HCEC 1CT (cell line): ENCODE data around the gene NCBP3.
A peak's percentile ranks its signal among the peaks of the same experiment; 100 is the strongest.

Source experiments
- DNase-seq: peaks from one replicate; pipeline ENCODE4 v3.0.0-alpha.2; 2017

Gene NCBP3, protein sequence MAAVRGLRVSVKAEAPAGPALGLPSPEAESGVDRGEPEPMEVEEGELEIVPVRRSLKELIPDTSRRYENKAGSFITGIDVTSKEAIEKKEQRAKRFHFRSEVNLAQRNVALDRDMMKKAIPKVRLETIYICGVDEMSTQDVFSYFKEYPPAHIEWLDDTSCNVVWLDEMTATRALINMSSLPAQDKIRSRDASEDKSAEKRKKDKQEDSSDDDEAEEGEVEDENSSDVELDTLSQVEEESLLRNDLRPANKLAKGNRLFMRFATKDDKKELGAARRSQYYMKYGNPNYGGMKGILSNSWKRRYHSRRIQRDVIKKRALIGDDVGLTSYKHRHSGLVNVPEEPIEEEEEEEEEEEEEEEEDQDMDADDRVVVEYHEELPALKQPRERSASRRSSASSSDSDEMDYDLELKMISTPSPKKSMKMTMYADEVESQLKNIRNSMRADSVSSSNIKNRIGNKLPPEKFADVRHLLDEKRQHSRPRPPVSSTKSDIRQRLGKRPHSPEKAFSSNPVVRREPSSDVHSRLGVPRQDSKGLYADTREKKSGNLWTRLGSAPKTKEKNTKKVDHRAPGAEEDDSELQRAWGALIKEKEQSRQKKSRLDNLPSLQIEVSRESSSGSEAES

DNA sequence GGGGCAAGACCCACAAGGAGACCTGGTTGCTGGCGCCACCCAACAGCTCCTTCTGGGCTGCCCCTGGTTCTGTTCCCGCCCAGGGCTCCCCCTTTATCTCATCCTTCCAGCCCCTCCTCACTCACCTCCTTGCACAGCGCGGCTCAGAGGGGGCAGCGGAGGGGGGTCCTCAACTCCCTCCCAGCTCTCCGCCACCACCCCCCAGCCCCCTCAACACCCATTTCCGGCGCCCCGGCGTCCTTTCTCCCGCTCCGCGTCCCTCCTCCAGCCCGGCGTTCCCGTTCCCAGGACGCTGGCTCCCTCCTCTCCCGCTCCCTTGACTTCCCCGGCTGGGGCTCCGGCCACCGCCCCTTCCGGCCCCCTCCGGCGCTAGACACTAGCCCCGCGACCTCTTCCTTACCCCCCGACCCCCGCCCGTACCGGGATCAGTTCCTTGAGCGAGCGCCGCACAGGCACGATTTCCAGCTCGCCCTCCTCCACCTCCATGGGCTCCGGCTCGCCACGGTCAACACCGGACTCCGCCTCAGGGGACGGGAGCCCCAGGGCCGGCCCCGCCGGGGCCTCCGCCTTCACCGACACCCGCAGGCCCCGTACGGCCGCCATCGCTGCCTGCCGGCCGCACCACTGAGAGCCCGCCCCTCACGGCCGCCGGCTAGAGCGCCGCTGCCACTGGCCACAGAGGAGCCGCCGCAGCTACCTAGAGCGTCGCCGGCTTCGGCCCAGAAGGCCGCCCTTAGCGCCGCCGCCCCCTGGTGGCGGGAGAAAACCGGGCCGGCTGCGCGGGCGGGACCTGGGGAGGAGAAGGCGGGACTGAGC is at the start of gene NCBP3:
Gene NCBP3, minus strand, starts transcription at position 626 of the 816 bp plus-strand sequence. Its CDS starts 23 bp downstream, at position 603.
- peak; percentile 91 for DNase-seq

DNA sequence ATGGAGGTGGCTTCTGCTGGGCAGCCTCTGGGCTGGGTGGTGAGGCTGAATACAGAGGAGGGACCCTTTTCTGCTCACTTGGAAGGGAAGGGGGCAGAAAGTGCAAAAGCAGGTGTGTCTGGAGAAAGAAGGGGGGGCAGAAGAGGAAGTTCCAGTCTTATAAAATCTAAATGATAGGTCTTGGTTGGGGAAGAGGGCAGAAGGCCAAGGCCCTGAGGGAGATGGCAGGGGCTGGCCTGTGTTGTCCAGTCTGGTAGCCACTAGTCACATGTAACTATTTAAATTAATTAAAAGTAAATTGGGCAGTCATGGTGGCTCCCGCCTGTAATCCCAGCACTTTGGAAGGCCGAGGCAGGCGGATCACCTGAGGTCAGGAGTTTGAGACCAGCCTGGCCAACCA is 49.3 kb upstream of the NCBP3 start:
- no peak for DNase-seq

DNA sequence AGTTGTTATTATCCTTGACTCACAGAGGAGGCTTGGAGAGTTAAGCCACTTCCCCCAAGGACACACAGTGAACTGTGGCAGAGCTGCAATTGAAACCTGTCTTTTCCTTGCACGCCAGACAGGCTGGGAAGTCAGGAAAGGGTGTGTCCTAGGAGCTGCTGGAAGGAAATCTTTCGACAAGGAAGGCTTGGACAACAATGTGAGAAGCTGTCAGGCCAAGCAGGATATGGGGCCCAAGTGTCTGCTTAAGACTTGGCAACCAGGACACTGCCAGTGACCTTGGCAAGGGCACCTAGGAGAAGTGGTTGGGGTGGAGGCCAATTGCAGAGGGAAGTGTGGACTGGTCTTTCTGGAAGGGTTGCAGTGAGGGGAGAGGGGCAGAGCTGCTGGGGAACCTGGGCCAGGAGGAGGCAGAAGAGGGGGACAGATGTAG is 48.9 kb upstream of the NCBP3 start:
- peak; percentile 12 for DNase-seq

DNA sequence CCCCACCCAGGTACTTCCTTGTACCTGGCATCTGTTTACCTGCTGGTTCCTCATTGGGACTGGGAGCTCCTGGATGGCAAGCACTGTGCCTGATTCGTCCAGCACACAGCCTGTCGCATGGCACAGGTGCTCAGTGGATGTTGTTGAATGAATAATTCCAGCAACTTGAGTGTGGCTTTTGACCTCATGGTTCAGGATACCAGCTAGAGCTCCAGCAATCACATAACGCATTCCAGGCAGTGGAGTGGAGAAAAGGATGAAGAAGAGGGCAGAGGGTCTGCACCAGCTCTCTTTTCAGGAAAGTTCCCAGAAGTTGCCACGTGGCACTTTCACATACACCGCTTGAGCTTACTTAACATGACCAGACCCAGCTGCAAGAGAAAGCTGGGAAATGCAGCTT is 48.1 kb upstream of the NCBP3 start:
- DNase-seq = no peak

DNA sequence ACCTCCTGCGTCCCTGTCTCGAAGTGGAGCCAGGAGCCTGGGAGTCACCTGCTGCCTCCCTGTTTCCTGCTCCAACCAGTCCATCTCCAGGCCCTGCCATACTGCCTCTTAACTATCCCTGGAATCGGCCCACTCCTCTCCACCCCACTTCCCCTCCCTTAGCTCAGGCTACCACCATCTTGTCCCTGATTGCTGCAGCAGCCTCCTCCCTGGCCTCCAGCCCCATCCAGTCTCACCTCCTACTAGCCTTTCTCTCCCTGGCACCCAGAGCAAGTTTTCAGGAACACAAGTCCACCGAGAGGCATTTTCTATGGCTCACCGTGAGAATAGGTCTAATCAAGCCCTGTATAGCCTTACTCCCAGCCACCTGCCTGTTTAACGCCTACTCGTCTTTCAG is 47.7 kb upstream of the NCBP3 start:
- DNase-seq = no peak

DNA sequence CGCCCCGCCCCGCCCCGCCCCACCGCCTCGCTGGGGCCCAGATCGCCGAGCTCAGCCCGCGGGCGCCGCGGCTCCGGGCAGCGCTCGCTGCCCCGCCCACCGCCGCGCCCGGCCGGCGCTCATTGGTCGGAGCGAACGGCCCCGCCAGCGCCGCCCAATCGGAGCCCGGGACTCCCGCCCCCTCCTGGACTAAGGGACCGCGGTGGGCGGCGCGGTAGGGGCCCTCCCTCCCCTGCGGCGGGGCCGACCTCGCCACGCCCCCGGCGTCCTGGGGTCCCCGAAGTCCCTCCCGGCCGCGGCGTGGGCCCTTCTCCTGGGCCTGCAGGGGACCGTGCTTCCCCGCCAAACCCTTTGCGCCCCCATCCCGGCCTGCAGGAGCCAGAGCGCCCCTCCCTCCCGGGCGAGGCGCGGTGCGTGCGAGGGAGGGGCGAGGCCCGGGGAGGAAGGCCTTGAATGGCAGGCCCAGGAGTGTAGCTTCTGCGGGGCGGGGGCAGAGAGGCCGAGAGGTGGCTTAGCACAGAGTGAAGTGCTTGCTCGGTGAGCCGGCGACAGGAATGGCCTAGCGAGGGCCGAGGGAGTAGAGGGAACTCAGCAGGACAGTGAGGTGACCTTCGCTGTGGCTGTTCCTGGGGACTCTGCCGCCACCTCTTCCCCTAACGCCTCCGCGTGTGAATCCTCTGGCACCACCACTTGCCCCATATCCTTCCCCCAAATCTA is 47.1 kb upstream of the NCBP3 start, which contains the start of gene CAMKK1:
Gene CAMKK1, minus strand, starts transcription at position 51 of the 717 bp plus-strand sequence. CDS start 7,366 bp downstream, outside the sequence.
- peak; percentile 79 for DNase-seq

DNA sequence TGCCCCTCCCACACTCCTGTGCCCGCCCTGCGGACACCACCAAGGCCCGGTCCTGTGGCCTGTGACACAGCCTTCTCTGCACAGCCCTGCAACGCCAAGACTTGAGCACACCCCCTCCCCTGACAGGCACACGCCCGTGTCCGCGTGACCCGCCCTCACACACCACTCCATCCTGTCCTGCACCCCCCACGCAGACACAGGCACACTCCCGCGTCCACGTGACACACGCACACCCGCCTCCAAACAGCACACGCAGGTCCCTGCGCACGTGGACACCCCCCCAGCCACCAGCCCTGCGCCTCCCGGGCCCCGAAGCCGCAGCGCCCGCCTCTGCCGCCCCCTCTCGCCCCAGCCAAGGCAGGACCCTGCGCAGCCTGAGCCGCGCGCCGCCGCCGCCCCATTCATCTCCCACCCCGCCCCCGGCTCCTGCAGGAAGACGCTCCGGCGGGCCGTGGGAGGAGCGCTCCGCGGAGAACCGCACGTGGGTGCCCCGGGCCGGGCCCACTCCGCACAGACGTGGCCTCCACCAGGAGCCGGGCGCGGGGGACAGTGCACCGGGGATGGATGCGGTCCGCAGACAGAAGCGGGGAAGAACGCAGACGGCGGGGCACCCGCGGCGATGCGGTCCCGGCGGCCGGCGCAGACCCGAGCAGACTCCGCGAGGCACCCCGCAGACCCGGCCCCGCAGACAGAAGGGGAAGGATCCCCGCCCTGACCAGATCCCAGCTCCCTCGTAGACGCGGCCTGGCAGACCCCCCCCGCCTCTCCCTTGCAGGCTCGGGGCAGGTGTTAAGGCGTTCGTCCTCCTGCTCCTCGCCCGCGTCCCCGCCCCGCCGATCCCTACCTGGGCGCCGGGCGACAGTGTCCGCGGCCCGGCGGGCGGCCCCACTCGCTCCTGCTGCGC is 46.3 kb upstream of the NCBP3 start:
- peak; percentile 32 for DNase-seq

DNA sequence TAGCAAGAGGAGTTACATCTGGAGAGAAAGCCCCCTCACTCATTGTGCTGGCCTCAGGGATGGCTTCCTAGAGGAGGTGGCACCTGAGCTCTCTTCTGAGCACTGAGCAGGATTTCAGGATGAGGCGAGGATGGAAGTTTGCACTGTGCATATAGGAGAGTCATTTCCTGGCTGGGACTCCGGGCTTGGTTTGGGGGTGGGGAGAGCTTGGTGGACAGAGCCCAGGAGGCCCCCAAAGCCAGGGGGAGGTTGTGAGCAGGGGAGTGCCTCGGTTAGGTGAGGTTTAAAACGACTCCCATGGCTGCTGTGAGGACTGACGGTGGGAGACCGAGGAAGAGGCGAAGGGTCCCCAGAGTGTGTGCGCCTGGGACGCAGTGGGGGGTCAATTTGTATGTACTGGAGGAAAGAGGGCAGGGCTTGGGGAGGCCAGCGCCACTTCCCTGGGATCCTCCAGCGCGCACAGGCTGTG is 45.6 kb upstream of the NCBP3 start:
- DNase-seq = no peak

DNA sequence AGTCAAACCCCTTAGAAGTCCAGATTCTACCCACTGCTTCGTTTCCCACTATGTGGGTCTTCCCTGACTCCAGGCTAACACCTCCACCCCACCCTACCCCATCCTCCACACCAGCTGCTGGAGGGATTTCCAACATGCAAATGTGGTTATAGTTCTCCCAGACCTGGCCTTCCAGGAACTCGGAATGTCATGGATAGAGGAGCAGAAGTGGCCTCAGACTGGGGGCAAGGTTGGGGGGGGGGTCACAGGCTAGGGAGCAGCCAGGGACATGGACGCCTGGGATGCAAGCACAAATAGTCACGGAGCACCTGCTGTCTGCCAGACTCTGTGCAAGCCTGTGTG is 44.8 kb upstream of the NCBP3 start:
- DNase-seq = no peak

DNA sequence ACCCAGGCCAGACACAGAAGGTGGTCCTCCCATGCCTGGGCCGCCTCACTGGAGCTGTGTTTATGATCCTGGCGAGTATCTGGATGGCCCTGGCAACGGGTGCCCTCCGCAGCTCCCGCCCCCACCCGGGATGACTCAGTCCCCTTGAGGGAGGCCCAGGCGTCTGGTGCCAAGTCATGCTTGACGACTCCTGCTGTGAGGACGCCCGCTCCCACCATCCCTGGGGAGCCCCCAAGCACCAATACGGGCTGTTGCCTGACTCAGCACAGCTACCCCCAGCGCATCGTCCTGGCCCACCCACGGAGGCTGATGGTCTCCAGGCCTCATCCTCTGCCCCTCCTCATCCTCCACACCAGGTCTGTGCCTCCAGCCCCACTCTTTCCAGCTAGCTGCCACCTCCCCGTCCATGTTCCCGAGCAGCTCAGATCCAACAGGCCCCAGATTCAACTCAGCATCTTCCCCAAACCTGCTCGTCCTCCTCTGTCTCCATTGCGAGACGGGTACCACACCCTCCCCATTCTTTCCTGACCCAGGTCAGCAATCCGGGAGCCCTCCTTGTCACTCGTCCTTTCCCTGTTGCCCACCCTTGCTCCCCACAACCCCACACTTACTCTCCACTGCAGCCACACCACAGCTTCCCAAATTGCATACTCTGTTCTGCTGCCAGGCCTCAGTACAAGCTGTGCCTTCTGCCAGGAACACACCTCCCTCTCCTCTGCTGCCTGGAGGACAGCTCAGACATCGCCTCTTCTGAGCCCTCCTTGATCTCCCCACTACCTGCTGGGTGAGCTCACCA is 44.2 kb upstream of the NCBP3 start:
- DNase-seq = peak; percentile 70

DNA sequence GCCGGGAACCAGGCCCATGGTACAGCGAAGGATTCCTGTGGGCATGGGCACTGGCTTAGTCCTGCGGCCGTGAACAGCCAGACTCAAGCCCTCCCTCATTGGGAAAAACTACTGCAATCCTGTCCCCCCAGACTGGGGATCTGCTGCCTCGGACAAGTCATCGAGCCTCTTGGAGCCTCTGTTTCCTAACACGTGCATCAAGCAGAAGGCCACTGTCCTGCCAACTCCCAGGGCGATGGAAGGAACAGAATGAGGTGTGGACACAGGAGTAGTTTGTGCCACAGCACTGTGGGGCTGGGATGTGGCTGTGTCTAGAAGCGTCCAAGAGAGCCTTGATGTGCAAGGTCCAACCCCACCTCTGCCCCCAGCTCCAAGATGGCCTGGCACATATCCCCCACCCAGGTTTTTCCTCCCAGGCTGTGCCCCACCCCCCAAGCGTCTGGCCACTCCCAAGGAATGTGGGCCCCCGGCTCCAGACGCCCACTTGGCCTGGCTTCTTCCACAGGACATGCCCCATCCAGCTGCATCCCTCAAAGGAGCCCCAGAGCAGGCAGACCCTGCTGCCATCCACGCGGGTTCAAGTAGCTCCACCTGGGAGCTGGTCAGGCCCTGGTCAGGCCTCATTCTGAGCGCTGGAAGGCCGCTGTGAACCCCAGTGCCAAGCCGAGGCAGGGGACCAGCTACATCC is 43.4 kb upstream of the NCBP3 start:
- DNase-seq = no peak

DNA sequence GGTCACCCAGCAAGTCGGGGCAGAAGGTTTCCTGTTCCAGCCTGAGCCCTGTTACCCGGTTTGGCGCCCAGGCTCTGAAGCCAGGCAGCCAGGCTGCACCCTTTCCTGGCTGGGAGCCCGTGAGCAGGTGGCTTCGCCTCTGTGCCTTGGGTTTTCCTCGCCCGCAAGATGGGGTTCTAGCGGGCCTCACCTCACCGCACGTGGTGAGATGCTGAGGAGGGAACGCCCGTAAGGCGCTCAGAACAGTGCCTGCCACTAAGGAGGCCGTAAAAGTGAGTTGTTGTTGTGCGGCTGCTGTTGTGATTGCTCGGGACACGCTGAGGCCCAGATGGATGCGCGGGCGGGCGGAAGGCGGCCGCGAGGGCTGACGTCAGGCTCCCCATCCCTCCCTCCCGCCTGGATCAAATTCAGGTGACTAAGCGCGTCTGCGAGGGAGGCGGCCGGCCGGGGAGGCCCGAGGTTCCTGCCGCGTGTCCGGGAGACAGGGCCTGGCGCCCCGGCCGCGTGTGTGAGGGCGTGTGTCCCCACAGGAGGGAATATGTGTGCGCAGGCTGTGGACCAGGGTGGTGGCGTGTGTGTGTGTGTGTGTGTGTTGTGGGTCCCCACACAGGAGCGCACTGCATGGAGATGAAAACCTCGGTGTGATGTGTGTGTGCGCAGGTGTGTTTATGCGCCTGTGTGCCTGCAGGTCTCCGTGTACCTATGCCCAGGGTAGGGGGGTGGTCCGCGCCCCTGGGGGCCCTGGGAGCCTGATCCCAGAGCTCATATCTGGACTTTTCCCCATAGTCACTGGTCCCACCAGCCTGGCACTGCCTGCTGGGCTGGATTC is 42.5 kb upstream of the NCBP3 start:
- DNase-seq = peak; percentile 94

DNA sequence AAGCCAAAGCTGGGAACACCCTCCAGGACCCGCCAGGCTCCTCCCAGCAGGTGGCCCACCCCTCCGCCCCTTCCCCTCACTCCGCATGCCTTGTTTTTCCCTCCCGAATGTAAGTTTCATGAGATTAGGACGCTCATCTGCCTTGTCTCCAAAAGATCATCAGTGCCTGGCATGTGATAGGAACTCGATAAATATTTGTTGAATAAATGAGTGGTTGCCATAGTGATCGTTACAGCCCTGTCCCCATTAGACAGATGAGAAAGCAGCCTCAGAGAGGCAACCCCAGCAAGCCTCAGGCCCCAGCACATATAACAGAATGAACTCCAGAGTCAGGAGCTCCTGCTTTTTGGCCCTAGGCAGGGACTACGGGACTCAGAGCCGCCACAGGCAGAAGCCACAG is 41.8 kb upstream of the NCBP3 start:
- no peak for DNase-seq

DNA sequence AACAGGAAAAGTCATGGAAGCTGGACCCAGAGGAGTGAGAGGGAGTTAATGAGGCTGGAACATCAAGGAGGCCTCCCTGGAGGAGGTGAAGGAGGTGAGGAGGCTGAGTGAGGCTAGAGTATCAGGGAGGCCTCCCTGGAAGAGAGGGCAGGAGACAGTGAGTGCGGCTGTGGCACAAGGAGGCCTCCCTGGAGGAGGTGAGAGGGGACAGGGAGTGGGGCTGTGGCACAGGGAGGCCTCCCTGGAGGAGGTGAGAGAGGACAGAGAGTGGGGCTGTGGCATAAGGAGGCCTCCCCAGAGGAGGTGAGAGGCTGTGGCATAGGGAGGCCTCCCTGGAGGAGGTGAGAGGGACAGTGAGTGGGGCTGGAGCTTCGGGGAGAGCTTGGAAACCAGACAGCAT is 41.3 kb upstream of the NCBP3 start:
- DNase-seq = no peak

DNA sequence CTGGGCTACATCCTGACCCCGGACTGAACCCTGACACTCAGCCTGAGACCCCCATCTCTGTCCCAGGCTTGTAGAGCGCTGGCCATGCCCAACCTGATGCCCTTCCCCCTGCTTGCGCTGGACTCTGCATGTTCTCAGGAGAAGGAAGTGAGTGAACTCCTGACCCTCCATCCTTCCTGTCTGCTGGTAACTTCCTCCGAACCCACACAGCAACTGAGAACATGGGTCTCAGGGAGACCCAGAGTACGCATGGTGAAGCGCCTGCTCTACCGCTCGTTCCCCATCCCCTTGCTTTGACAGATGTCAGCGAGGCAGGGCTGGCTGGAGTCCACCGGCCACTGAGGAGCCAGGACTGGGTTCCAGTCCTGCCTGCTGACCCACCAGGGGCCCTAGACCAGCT is 40.7 kb upstream of the NCBP3 start:
- no peak for DNase-seq

DNA sequence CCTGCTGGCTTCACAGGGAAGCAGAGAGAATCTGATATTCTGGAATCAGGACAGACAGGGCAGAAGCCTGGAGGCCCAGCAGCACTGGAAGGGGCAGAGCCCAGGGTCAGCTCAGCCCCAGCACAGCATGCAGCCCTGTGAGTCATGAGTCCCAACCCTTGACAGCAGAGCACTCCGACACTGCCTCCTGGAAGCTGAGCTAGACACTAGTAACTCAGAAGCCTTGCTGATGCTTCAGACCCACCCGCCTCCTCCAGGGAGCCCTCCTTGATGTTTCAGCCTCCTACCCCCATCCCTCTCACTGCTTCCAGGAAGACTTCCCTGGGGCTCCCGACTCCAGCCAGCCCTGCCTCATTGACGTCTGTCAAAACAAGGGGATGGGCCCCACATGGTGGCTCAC is 39.9 kb upstream of the NCBP3 start:
- peak; percentile 73 for DNase-seq

DNA sequence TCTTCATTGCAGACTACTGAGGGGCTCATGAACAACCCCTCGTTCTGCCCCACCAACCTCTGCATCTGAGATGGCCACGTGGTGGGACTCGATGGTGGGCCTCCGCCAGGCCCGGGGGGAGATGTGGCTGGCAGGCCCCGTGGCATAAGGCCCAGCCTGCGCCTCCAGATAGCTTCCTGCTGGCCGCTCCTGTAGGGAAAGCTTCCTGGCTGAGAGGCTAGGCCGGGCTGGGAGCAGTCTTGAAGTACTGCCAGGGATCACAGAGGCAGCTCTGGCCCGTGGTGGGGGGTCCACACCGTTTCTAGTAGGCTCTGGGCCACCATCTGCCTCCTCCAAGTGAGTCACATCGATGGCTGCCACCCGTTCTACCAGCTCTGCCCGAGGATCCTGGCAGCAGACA is 39.2 kb upstream of the NCBP3 start:
- DNase-seq = no peak

DNA sequence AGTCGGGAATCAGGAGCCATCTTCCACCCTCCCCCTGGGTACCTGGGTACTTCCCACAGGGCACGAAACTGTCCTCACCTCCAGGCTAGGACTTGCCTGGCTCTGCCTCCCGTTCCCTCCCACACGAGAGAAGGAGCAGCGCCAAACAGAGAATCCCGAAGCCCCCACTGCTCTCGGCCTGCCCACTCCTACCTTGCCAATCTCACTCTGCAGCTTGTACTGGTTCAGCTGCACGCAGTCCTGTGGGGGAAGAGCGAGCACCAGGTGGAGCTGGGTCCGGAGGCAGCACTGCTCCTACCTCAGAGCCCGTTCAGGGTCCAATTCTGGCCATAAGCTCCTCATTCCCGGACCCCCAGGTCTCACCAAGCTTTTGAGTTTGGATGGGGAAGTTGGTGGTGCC is 38.1 kb upstream of the NCBP3 start:
- no peak for DNase-seq

DNA sequence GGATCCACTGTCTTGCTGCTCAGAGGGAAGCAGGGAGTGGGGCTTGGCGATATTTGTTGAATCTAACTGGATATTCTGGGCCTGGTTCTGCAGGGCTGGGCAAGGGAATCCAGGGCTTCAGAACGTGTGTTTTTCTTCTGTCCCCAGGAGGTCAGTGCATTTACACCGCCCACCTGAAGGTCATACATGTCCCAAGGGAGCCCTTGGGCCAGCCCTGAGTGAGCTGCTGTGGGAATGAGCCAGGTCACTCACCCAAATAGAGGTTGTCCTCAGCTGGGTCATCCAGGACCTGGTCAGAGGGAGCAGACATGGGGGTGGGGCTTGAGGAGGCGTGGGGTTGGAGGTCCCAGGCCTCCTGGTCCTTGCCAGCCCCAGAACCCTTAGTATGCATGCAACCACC is 36.2 kb upstream of the NCBP3 start:
- DNase-seq = no peak
